Hematopoietic multipotent progenitor cell treated with erythropoietin and hydrocortisone succinate and interleukin-3 and kit ligand, for 6 days (in vitro differentiated cells): ENCODE results near the gene NOS1AP.
"Not testable (repeated sequence)": the region's sequence is repeated elsewhere in the genome, so short reads cannot be mapped to it uniquely, and the experiment has no call there.

ENCODE experiments used
- DNase-seq: peaks from one replicate; pipeline ENCODE4 v3.0.0-alpha.2; 2015

The NOS1AP gene

GRCh38 chr1:162069334-162070093, at the start of gene NOS1AP:
Gene NOS1AP, plus strand, starts transcription at chr1:162069691. Its CDS starts 487 bp downstream, at chr1:162070178.
- DNase-seq, result peak; percentile 88

GRCh38 chr1:162020150-162020549, 49.3 kb upstream of the NOS1AP start:
- no peak for DNase-seq

GRCh38 chr1:162021124-162021523, 48.4 kb upstream of the NOS1AP start:
- DNase-seq, result no peak

GRCh38 chr1:162022626-162023025, 46.9 kb upstream of the NOS1AP start:
- no peak for DNase-seq

GRCh38 chr1:162023181-162023546, 46.3 kb upstream of the NOS1AP start:
- DNase-seq, result no peak

- peak; percentile 78 for DNase-seq
Measured at GRCh38 chr1:162023547-162024501, 45.7 kb upstream of the NOS1AP start, which contains the start of gene OLFML2B. Gene OLFML2B, minus strand, starts transcription at chr1:162023869. Its CDS starts 439 bp downstream, at chr1:162023430.

GRCh38 chr1:162025541-162025940, 44.0 kb upstream of the NOS1AP start:
- DNase-seq, result no peak

- DNase-seq, result no peak
Measured at GRCh38 chr1:162026881-162027280, 42.6 kb upstream of the NOS1AP start.

GRCh38 chr1:162028726-162029125, 40.8 kb upstream of the NOS1AP start:
- DNase-seq, result peak; percentile 23

GRCh38 chr1:162029157-162029556, 40.3 kb upstream of the NOS1AP start:
- no peak for DNase-seq

GRCh38 chr1:162030759-162031280, 38.7 kb upstream of the NOS1AP start:
- no peak for DNase-seq

- DNase-seq, result peak; percentile 38
Measured at GRCh38 chr1:162033428-162033827, 36.1 kb upstream of the NOS1AP start.

- no peak for DNase-seq
Measured at GRCh38 chr1:162035241-162035640, 34.2 kb upstream of the NOS1AP start.

- no peak for DNase-seq
Measured at GRCh38 chr1:162036163-162036562, 33.3 kb upstream of the NOS1AP start.

GRCh38 chr1:162038624-162039023, 30.9 kb upstream of the NOS1AP start:
- no peak for DNase-seq

GRCh38 chr1:162040001-162040400, 29.5 kb upstream of the NOS1AP start:
- DNase-seq, result no peak

- DNase-seq, result peak; percentile 41
Measured at GRCh38 chr1:162040657-162041056, 28.8 kb upstream of the NOS1AP start.

GRCh38 chr1:162042361-162042760, 27.1 kb upstream of the NOS1AP start:
- no peak for DNase-seq

- DNase-seq, result no peak
Measured at GRCh38 chr1:162046921-162047320, 22.6 kb upstream of the NOS1AP start.

- DNase-seq, result not testable (repeated sequence)
Measured at GRCh38 chr1:162053949-162054348, 15.5 kb upstream of the NOS1AP start.

GRCh38 chr1:162055062-162055461, 14.4 kb upstream of the NOS1AP start:
- DNase-seq, result no peak

- peak; percentile 84 for DNase-seq
Measured at GRCh38 chr1:162056043-162056442, 13.4 kb upstream of the NOS1AP start.

- no peak for DNase-seq
Measured at GRCh38 chr1:162056579-162056978, 12.9 kb upstream of the NOS1AP start.
